GM23248 (cell line): ENCODE measurements around the gene PITPNB.

Experiments
- EZH2 ChIP-seq: fragments of 200-600 bp; sonication (generic); IDR thresholded peaks from 2 replicates; pipeline ENCODE4 v1.6.1; 2018; ENCODE audit warnings: antibody characterized with exemption, mild to moderate bottlenecking; ENCODE audit not compliant: insufficient read depth, poor library complexity, severe bottlenecking
- EZH2phosphoT487 ChIP-seq: fragments of 200-600 bp; sonication (generic); IDR thresholded peaks from 2 replicates; pipeline ENCODE4 v1.6.1; 2018; ENCODE audit warnings: antibody characterized with exemption, moderate library complexity, mild to moderate bottlenecking, low read depth; ENCODE audit not compliant: insufficient read depth

GRCh38 chr22:27959335-27960090 is 40.5 kb upstream of the PITPNB start:
- TF ChIP-seq EZH2phosphoT487 (no peak), EZH2 (no peak)
